D721Med (cell line): ENCODE data around the gene NKD1.

Experiments
- DNase-seq: peaks from one replicate; pipeline ENCODE4 v3.0.0; 2011; ENCODE audit warnings: low spot score; ENCODE audit not compliant: insufficient read length
- FAIRE-seq: peaks from 2 replicates; lab custom pipeline; 2011; peaks lifted over from hg19 to GRCh38; lab: Jason Lieb, UNC
- CTCF ChIP-seq: IDR thresholded peaks from 2 replicates; pipeline ENCODE4 v1.5.1; 2012; ENCODE audit warnings: mild to moderate bottlenecking, control low read depth; ENCODE audit not compliant: insufficient read depth; ENCODE audit errors: missing control alignments

Gene NKD1

GRCh38 chr16:50553182-50553710 lies 5.0 kb downstream of the NKD1 start:
- no peak for DNase-seq
- FAIRE-seq, result no peak

GRCh38 chr16:50553731-50554360 lies 5.7 kb downstream of the NKD1 start:
- TF ChIP-seq CTCF, result no peak
- DNase-seq (no peak), FAIRE-seq (no peak)

More at GRCh38 chr16:50553182-50553710, 5.0 kb downstream of the NKD1 start:
- no peak for TF ChIP-seq CTCF

GRCh38 chr16:50555269-50555875 lies 7.2 kb downstream of the NKD1 start:
- DNase-seq, result no peak
- no peak for TF ChIP-seq CTCF
- FAIRE-seq, result no peak

GRCh38 chr16:50555952-50556673 lies 7.9 kb downstream of the NKD1 start:
- TF ChIP-seq CTCF, result no peak
- FAIRE-seq, result no peak
- no peak for DNase-seq

GRCh38 chr16:50557046-50557445 lies 8.8 kb downstream of the NKD1 start:
- no peak for TF ChIP-seq CTCF
- DNase-seq (no peak), FAIRE-seq (no peak)

GRCh38 chr16:50558913-50559312 lies 10.7 kb downstream of the NKD1 start:
- FAIRE-seq (no peak), DNase-seq (no peak)
- no peak for TF ChIP-seq CTCF
